Left colon (tissue), 2 donors: Measurements from ENCODE around the gene ZNF646. TPM values are rescaled to one million over a fixed set of nuclear protein-coding genes. Genes with fewer than 3 reads are reported as not detected.

Source experiments
- ATAC-seq: fragments of 200-7000 bp; cut with Tn5 transposase; one replicate; pipeline ENCODE4 v1.9.1; 2020; ENCODE audit warnings: mild to moderate bottlenecking, moderate library complexity
- DNase-seq, 2 donors: peaks; one replicate each; pipeline ENCODE4 v3.0.0-alpha.2; 2020
- intact Hi-C, 2 donors: fragments of 100-400 bp; cut with DNase I in 1 of 2; cut with micrococcal nuclease in 1 of 2; formaldehyde crosslinking; loops; one replicate each; pipeline versions ENCODE4 v1.11.2 to v1.14.0; 2022; cut with DNase I, micrococcal nuclease
- long read RNA-seq: library from polyadenylated mRNA; unstranded; transcript quantifications from one replicate; pipeline ENCODE4 v2.0.0, GENCODE V29; 2021
- total RNA-seq, 2 donors: library from RNA; stranded (reverse); fragmentation: NEBNext Ultra II Directional; extraction: Animal tissue kit (Norgen Biotek cat#: 25700); gene quantifications; one replicate each; pipeline ENCODE4 v1.2.1, GENCODE V29; 2021
- donor health status: DM: no; HTN: no; CAD: no.
- donor health status: DM: yes; HTN: yes; CAD: no.

ZNF646 gene, protein sequence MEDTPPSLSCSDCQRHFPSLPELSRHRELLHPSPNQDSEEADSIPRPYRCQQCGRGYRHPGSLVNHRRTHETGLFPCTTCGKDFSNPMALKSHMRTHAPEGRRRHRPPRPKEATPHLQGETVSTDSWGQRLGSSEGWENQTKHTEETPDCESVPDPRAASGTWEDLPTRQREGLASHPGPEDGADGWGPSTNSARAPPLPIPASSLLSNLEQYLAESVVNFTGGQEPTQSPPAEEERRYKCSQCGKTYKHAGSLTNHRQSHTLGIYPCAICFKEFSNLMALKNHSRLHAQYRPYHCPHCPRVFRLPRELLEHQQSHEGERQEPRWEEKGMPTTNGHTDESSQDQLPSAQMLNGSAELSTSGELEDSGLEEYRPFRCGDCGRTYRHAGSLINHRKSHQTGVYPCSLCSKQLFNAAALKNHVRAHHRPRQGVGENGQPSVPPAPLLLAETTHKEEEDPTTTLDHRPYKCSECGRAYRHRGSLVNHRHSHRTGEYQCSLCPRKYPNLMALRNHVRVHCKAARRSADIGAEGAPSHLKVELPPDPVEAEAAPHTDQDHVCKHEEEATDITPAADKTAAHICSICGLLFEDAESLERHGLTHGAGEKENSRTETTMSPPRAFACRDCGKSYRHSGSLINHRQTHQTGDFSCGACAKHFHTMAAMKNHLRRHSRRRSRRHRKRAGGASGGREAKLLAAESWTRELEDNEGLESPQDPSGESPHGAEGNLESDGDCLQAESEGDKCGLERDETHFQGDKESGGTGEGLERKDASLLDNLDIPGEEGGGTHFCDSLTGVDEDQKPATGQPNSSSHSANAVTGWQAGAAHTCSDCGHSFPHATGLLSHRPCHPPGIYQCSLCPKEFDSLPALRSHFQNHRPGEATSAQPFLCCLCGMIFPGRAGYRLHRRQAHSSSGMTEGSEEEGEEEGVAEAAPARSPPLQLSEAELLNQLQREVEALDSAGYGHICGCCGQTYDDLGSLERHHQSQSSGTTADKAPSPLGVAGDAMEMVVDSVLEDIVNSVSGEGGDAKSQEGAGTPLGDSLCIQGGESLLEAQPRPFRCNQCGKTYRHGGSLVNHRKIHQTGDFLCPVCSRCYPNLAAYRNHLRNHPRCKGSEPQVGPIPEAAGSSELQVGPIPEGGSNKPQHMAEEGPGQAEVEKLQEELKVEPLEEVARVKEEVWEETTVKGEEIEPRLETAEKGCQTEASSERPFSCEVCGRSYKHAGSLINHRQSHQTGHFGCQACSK (N-terminal part only)
- total RNA-seq: 10 to 100 TPM; 15.3 to 17.3 TPM
- long read RNA-seq, full-length matches to known transcripts: 3 of 4 reads
- long read RNA-seq, partial matches to known transcripts: 1 of 4 reads
- long read RNA-seq, other reads (novel, unspliced or antisense): 0 of 4 reads

DNA sequence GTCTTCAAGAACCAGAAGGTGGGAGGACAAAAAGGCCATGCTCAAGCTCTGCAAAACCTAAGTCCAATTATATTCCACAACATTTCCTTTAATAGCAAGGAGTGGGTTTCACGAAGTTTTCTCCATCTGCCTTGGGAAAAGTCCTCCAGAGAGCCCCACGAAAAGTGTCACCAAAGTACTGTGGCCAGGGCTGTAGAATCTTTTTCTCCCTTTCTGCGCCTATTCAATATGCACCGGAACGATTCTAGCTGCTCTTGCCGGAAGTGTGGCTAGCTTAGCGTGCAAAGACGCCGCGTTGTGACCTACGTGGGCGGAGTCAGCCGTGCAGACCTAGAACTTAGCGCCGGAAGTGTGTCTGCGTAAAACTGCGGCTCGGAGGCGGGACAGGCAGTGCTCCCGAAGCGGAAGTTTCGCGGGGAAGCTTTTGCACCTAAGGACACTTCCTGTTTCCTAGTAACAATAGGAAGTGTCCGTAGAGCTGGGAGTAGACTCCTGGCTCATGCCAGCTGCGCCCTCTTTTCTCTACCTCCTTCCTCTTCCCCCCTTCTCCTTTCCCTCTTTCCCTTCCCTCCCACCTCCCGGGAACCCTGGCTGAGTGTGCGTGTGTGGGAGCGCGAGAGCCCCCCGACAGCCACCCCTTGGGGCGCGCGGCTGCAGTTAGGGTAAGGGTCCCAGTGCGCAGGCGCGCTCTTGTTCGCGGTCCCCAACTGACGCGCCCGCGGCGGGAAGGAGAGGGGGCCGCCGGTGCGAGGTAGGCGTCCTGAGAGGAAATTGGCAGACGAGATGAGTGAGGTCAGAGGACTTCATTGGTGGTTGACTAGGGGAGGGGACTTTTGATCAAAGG lies at the start of gene ZNF646, which contains the start of gene ZNF668:
TSS of gene ZNF646 (plus strand) at position 453 of the 844 bp plus-strand sequence. CDS start 1,903 bp downstream, outside the sequence.
TSS of gene ZNF668 (minus strand) at position 271 of the 844 bp plus-strand sequence. CDS start 9,781 bp downstream, outside the sequence.
- DNase-seq: peak; percentile 98 to 99
- intact Hi-C loops: no loop called here
- ATAC-seq: peak; percentile 89

GRCh38 chr16:31025339-31025738 lies 48.9 kb upstream of the ZNF646 start:
- DNase-seq (no peak), ATAC-seq (no peak)
- intact Hi-C loops: no loop called here

GRCh38 chr16:31029272-31029671 lies 45.0 kb upstream of the ZNF646 start:
- ATAC-seq (no peak), DNase-seq (no peak)
- intact Hi-C loops: no loop called here

DNA sequence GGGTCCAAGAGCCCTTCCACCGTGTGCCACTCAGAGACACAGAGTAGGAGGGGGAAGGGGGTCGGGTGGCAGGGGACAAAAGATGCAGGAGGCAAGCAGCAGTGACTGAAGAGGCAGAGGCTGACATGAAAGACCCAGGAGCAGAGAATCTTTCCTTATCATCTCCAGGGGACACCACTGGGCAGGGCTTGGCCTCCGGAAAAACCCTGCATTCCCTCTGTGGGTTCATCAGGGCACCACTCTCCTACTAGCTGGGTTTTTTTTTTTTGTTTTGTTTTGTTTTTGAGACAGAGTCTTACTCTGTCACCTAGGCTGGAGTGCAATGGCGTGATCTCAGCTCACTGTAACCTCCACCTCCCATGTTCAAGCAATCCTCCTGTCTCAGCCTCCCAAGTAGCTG lies 42.9 kb upstream of the ZNF646 start:
- DNase-seq: no peak
- no peak for ATAC-seq
- intact Hi-C loops: no loop called here

- intact Hi-C loops: no loop called here
- DNase-seq: peak; percentile 98
- peak; percentile 93 for ATAC-seq
Observed at GRCh38 chr16:31032736-31033708, 41.2 kb upstream of the ZNF646 start, which contains the start of gene STX4. STX4 (plus strand) TSS chr16:31033558; CDS start chr16:31033806, 248 bp downstream.

DNA sequence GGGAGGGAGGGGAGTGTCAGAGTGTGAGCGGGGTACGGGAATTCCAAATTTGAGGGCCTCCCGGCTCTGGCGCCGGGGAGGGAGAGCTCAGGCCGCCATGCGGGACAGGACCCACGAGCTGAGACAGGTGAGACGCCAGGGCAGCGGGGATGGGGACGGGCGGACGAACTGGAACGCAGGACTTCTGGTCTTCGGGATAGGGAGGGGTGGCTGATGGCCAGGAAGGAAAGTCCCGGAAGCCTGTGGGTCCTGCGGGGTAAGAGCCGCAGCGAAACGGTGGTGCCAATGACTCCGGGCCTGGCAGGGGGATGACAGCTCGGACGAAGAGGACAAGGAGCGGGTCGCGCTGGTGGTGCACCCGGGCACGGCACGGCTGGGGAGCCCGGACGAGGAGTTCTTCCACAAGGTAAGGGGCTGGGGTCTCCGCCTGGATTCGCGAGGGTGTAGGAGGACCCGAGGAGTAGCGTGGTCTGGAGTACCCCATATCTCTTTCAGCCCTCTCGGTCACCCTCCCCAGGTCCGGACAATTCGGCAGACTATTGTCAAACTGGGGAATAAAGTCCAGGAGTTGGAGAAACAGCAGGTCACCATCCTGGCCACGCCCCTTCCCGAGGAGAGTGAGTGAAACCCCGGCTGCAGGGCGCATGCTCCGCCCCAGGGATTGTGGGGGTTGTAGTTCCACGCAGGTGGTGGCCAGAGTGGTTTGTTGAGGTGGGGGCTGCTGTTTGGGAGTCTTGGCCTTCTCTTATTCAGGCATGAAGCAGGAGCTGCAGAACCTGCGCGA lies 40.3 kb upstream of the ZNF646 start:
- peak; percentile 94 to 96 for DNase-seq
- ATAC-seq: peak; percentile 84
- intact Hi-C loops: no loop called here

- DNase-seq: no peak
- intact Hi-C loops: no loop called here
- no peak for ATAC-seq
Observed at GRCh38 chr16:31036691-31037090, 37.5 kb upstream of the ZNF646 start.

DNA sequence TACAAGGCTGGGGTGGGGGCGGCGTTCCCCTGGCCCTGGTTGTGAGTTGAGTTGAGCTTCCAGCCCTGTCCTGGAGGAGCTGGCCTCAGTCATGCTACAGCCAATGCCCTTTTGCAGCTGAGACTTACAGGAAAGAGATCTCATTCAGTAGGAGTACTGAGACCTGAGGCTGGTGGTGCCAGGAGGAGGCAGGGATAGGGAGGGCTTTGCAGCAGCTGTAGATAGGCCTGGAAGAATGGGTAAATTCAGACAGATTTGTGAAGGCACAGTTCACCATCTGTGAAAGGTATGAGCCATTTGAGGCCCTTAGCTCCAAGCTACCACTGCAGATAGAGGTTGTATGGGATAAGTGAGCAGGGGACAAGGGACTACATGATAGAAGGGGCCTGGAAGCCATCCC lies 35.2 kb upstream of the ZNF646 start:
- ATAC-seq (no peak), DNase-seq (no peak)
- intact Hi-C loops: no loop called here

- no peak for ATAC-seq
- intact Hi-C loops: no loop called here
- no peak for DNase-seq
Observed at GRCh38 chr16:31042866-31043265, 31.4 kb upstream of the ZNF646 start.

DNA sequence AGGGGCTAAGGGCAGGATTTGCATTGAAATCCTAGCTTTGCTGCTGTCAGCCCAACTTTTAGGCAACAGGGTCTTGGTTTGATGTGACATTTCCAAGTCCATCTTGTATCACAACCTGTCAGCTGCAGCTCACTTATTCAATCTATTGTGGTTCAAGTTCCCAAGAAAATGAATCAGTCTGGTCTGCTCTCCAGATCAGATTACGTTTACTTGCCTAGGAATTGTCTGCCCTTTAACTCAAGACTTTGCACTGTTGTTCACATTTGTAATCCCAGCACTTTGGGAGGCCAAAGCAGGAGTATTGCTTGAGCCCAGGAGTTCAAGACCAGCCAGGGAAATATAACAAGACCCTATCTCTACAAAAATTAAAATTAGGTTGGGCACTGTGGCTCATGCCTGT lies 30.9 kb upstream of the ZNF646 start:
- no peak for ATAC-seq
- no peak for DNase-seq
- intact Hi-C loops: no loop called here

DNA sequence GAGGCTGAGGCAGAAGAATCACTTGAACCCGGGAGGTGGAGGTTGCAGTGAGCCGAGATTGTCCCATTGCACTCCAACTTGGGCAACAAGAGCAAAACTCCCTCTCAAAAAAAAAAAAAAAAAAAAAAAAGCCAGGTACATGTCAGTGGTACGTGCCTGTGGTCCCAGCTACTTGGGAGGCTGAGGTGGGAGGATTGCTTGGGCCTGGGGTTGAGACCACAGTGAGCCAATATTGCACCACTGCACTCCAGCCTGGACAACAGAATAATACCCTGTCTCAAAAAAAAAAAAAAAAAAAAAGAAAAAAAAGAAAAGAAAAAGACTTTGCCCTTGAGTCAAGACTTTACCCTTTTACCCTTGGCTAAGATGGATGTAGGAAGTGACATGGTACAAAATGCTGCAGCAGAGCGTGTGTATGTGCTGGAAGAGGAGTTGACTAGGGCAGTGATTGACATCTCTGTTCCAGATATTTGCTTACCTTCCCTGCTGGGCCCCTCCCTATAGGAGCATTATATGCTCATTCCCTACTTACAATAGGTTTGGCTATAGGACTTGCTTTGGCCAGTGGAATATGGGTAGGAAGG lies 30.2 kb upstream of the ZNF646 start:
- peak; percentile 71 for ATAC-seq
- DNase-seq: no peak
- intact Hi-C loops: no loop called here

- ATAC-seq: no peak
- DNase-seq: no peak
- intact Hi-C loops: no loop called here
Observed at GRCh38 chr16:31050280-31051030, 23.8 kb upstream of the ZNF646 start.

GRCh38 chr16:31052114-31052513 lies 22.1 kb upstream of the ZNF646 start:
- peak; percentile 87 for ATAC-seq
- intact Hi-C loops: no loop called here
- no peak for DNase-seq

- ATAC-seq (no peak), DNase-seq (no peak)
- intact Hi-C loops: no loop called here
Observed at GRCh38 chr16:31055613-31056012, 18.6 kb upstream of the ZNF646 start.
